GM21390 (cell line): Measurements from ENCODE around the gene QRICH2.

ENCODE experiments used
- ATAC-seq: cut with Tn5 transposase; IDR thresholded peaks from one replicate; pipeline ENCODE4 v1.9.1; 2021; ENCODE audit not compliant: unreplicated experiment

The QRICH2 gene

GRCh38 chr17:76279742-76280287, 28.3 kb downstream of the QRICH2 start:
- ATAC-seq, result no peak

GRCh38 chr17:76278952-76279741, 28.9 kb downstream of the QRICH2 start:
- peak; percentile 59 for ATAC-seq

- ATAC-seq, result no peak
Observed at GRCh38 chr17:76278268-76278908, 29.7 kb downstream of the QRICH2 start.

- ATAC-seq, result no peak
Observed at GRCh38 chr17:76277300-76278267, 30.5 kb downstream of the QRICH2 start.

- no peak for ATAC-seq
Observed at GRCh38 chr17:76276461-76277299, 31.4 kb downstream of the QRICH2 start.

- no peak for ATAC-seq
Observed at GRCh38 chr17:76276069-76276431, 32.0 kb downstream of the QRICH2 start.

GRCh38 chr17:76275382-76276068, 32.6 kb downstream of the QRICH2 start:
- ATAC-seq, result no peak

GRCh38 chr17:76274112-76274956, 33.7 kb downstream of the QRICH2 start:
- no peak for ATAC-seq

GRCh38 chr17:76273445-76274111, 34.5 kb downstream of the QRICH2 start:
- no peak for ATAC-seq

- ATAC-seq, result peak; percentile 15
Observed at GRCh38 chr17:76272541-76273444, 35.3 kb downstream of the QRICH2 start.

GRCh38 chr17:76271669-76272540, 36.2 kb downstream of the QRICH2 start:
- peak; percentile 42 for ATAC-seq

GRCh38 chr17:76270770-76271668, 37.1 kb downstream of the QRICH2 start:
- no peak for ATAC-seq

- no peak for ATAC-seq
Observed at GRCh38 chr17:76270127-76270592, 37.9 kb downstream of the QRICH2 start.

GRCh38 chr17:76268991-76269981, 38.8 kb downstream of the QRICH2 start:
- ATAC-seq, result no peak
